NCI-H69 (cell line): Measurements from ENCODE around the gene NID1.
"Not testable (repeated sequence)": the region's sequence is repeated elsewhere in the genome, so short reads cannot be mapped to it uniquely, and the experiment has no call there.

Experiments
- DNase-seq: peaks from one replicate; lab custom pipeline; 2025; lab: John Stamatoyannopoulos, UW

NID1 gene

DNA sequence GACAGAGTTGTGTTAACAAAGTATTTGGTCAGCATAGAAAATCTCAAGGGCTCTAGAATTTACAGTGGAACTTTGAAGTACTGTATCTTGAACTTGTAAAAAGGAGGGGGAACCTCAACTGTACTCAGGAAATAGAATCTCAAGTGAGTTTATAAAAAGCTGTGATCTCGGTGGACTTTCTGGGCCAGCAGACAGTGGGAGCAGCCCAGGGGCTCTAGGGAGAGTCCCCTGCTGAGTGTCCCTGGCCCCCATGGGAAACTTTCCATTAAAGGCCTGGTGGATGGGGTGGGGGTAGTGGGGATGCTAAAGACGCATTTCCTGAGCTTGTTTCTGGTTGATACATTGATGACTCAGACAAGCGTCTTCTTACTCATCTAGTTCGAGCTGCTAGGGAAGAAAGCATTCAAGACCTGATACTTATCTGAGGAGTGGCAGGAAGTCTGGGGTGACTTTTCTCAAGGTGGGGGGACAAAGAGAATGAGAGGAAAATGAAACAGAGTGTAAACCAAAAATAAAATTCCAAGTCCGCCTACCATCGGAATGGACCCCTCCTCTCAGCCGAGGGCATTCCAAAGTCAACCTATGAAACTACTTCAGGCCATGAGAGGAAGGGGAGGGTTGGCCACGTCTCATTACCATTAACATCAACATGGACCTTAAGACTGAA is 65.5 kb downstream of the NID1 start:
- no peak for DNase-seq

DNA sequence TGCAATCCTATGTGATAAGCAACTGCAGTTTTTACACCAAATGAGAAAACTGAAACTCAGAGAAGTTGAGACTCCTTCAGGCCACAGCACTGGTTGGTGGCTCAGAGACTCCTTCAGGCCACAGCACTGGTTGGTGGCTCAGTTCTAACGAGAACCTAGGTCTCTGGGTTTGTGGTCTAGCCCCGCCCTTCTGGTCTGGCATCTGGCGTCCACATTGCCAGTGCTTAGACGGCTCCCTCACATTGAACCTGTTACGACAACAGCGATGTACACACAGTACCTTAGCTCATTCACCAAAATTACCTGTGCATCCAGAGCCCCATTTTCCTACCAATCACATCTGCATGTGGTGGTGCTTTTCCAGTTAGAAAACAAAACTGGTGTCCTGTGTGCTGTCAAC is 66.1 kb downstream of the NID1 start:
- no peak for DNase-seq

DNA sequence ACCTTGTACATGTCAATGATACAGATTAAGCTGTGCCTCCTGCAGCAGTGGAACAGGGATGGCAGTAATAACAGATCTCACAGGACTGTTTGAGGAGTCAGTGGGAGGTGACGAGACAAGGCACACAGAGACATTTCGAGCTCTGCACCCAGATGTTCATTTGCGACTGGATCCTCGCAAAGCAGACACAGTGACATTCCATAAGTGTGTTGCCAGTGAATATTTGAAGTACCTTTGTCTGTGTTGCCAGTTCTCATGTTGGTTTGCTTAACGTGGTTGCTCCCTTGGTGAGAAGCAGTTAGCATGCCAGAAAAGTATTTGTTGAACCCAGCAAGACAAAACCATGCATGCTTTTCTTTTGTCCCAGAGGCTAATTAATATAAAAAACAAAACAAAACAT is 67.0 kb downstream of the NID1 start:
- peak; percentile 66 for DNase-seq

DNA sequence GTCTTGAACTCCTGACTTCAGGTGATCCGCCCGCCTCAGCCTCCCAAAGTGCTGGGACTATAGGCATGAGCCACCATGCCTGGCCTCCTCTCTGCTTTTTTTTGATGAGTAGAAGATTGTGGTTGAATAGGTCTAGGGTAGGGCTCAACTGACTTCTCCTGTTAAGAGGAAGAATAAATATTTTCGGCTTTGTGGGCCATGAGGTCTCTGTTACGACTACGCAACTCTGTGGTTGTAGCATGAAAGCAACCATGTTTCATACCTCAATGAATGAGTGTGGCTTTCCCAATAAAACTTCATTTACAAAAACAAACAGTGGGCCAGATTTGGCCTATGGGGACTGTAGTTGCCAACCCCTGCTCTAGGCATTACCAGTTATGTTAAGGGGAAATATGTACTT is 67.8 kb downstream of the NID1 start:
- DNase-seq, result no peak

DNA sequence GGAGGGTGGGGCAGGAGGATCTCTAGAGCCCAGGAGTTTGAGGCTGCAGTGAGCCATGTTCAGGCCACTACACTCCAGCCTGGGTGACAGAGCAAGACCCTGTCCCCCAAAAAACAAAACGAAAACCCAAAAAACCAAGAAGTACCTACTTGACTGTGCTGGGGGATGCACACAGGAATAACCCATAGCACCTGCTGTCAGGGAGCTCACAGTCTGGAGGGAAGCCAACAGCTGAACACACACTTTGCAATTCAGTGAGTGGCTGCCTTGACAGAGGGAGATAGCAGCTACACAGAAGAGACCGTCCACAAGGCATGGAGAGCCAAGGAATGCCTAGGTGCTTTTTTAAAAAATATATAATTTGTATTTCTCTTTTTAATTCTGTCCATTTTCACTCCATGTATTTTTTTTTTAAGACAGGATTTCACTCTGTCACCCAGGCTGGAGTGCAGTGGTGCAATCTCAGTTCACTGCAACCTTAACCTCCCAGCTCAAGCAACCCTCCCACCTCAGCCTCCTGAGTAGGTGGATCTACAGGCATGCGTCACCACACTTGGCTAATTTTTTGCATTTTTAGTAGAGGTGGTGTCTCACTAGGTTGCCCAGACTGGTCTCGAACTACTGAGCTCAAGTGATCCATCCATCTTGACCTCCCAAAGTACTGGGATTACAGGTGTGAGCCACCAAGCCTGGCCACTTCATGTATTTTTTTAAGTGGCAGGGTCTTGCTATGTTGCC is 68.7 kb downstream of the NID1 start:
- peak; percentile 74 for DNase-seq

DNA sequence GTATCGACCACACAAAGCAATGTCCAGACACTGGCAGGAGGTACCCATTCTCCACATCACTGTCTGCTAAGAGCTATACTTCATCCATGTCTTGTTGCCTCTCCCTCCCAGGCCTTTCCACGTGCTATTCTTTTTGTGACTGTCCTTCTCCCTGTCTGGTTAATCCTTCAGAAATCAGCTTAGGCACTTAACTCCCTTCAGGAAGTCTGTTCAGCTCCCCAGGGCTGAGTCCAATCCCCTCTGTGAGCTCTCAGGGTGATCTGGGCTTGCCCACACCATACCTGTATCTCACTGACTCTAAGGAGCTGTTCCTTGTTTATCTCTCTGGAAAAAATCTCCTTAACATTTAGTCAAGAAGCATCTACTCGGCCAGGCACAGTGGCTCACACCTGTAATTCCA is 69.4 kb downstream of the NID1 start:
- no peak for DNase-seq

DNA sequence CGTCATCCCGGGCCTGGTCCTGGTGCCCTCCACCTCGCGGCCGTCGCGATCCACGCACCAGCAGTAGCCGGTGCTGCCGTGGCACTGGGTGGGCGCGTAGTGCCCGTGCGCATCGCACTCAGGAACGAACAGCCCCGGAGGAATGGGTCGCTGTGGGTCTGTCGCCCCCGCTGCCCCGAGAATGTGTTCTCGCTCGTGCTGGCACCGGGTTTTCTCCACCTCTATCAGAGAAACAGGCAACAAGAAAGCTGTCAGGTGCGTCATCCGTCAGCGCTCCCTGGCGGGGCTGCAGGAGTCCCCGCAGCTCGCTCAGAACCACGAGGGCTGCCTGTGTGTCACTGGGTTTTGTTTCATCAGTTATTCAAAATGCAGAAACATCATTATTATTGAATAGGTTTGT is 71.2 kb downstream of the NID1 start:
- DNase-seq, result no peak

DNA sequence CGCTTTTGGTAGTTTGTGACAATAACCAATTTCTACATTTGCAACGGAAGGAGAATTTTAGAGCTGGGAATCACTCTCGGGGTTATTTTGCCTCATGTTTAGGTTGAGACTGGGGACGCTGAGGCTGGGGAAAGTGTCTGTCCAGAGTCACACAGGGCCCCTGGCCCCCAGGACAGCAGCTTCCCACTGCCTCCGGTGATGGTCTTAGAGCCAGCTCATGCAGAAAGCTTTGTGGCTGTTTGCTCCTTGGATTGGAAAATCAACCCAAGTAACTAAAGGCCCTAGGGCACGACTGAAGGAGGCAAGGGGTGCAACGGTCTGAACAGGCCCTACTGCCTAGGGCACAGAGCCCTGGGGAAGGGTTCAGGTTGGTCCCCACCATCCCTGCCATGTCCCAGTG is 72.0 kb downstream of the NID1 start:
- DNase-seq, result no peak

DNA sequence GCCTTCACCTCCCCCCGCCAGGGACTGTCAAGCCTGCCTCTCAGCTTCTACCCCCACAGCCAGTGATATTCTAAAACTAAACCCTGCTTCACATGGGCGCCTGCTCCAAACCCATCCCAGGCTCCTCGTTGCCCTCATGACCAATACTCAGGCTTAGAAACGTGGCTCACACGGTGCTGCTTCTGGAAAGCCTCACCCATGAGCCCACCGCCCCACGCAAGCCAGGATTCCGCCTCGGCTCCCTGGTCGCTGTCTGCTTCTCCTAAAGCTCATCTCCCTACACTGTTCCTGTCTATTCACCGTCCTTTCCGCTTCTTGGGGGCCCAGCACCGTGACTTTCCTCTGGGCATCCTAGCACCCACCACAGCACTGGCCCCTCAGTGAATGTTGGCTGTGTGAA is 72.5 kb downstream of the NID1 start:
- no peak for DNase-seq

DNA sequence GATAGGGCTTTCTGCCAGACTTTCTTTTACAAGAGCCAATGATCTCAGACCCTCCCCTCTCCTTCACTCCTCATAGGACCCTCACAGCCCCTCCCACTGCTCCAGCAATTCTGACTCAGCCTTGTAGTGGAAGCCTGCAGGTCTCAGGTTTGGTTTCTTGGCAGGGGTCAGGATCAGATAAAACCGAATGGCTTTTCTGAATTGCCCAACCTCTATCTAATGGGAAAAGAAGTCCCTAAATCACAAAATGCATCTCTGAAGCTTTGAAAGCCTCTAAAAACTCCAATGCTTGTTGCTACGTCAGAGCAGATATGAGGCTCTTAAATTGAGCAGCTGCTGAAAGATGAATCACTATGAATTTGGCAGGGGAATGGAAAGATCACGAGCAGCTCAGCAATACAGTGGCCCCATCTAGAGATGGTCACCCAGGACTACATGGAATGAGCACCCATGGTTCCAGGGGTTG is 74.5 kb downstream of the NID1 start:
- DNase-seq, result no peak

DNA sequence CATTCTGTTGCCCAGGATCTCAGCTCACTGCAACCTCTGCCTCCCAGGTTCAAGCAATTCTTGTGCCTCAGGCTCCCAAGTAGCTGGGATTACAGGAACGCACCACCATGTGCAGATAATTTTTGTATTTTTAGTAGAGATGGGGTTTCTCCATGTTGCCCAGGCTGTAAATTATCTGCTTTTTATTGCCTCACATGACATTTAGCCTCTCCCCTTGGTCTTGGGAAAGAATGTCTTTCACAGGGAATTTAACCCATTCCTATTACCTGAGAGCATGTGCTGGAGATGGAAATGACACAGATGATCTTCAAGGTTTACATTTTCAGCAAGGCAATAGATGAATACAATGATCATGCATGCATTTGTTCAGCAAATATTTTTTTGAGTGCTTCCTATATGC is 75.8 kb downstream of the NID1 start:
- no peak for DNase-seq

DNA sequence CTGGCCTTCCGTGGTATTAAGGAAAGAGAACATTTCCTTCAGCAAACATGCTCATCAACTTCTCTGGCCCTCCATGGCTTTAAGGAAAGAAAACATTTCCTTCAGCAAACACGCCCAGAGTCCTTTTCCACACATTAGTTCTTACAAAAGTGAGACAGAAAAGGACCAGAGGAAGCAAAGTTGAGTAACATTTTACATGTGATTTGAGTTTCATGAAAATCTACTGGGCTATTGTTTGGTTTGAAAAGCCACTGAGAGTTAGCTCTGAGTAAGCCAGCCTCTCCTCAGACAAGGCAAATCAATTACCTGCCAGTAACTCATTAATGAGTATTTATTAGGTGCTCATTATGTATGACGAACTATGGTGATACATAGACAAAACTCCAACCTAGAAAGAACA is 78.0 kb downstream of the NID1 start:
- DNase-seq, result no peak

DNA sequence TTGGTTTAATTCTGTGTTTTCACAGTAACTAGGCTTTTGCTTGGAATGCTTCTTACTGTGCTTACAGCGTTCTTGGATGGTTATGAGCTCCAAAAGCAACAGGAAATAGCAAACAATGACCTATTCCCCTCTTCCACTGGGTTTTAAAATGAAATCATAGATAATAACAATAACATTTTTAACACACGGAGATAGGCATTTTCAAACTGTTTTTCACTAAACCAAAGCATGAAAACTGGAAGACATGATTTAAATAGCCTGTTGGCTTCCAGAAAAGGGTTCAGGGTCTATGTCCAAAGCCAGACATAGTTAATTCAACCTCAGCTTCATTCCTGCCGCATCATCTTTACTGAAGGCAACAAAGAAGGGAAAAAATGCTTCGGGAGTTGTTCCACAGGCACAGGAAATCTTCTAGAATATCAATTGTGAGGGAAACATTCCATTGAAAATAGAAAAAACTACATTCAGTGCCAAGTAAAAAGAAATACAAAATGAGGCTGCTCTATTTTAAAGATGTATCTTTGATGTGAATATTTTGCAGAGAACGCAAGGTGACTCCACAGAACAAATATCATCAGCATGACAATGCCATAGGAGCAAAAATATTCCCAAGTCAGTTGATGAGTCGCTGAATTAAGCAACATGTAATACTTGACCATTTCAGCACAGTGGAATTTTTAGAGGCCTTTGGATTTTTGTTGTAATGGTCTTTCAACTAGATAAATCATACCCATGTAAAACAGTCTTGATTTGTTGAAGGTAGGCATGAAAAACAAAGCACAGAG is 80.7 kb downstream of the NID1 start:
- no peak for DNase-seq

DNA sequence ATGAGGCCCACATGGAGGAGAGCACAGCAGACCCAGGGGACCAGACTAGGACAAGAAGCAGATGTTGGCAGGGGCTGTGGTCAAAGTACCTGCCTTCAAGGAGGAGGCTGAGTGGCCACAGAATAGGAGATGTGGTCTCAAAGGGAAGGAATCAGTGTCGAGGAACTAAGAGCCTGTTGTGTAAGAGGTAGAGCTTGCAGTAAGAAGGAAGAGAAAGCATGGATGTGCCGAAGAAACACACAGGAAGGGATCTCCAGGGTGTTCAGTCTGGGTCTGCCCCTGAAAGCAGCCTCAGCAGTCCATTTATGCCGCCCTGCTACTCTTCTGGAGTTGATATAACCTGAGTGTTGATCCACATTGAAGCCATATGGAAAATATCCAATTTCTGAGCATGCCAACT is 83.9 kb downstream of the NID1 start:
- DNase-seq, result no peak

DNA sequence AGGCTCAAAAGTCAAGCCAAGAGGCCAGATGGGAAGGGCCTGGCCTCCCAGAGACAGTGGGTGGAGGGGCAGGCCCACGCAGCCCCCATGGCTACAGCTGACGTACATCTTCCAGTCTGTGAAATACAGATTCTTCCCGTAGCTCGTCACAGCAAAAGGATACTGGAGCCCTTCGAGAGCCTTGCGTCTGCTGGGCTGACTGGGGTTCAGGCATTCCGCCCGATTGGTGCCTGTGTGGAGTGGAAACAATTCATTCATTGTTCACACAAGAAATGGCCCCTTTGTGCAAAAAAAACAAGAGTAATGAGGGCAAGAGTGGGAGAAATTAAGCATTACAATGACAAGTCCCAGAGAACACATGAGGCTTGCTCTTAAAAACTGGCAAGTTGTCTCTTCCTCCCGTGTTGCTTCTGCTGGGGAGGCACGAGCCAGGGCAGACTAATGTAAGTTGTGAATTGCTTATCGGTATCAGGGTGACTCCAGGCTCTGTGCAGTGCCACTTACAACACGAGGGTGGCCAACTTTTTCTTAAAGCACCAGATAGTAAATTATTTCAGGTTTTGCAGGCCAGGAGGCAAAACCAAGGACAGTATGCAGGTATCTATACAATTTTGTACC is 85.1 kb downstream of the NID1 start:
- no peak for DNase-seq

DNA sequence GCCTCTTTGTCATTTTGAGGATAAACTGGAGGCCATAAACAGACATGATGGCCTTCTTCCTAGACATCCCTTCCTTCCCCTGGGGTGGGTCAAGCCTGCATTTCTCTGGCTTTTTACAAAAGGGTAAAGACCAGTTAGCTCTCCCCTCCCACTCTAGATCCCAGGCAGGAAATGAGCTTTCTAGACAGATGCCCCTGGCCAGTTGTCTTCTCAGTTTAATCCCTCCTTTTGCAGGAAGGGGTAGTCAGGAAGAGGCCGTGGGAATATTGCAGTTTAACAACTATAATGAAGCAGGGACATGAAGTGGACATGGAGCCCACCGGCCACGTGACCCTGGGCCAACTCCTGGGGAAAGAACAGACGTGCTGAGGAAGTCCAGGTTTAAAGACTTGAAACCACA is 85.7 kb downstream of the NID1 start:
- no peak for DNase-seq

DNA sequence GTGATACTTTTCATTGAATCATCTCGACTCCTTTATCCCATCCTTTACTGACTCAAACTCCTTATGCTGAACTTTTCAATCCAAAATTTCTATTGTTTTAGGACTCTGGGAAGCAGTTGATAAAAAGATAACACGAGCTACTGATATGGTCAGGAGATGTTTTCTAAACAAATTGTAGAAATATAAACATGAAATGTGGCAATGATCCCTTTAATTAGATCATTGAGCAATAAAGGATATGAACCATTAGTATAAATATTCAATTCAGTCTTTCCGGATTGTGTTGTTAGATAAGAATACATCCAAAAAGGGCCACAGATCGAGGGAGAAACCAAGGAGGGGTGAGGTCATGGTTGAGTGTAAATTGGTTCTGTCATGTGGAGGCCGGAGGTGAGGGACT is 88.4 kb downstream of the NID1 start:
- DNase-seq, result no peak

DNA sequence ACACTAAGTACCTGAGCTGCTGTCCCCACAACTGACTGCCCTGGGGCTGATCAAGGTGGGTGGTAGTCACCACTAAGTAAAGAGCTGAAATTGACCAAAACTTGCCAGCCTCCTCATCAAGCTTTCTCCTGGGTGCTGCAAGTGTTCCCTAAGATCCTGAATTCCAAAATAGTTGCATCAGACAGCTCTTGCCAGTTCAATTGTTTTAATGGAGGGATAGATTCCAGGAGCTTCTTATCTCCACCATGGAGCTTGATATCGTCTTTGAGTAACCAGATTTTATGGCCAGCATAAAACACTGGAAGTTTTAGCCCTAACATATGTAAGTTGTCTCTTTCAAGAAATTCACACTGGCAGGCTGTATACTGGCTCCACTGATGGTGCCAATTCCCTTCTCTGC is 90.3 kb downstream of the NID1 start:
- no peak for DNase-seq

DNA sequence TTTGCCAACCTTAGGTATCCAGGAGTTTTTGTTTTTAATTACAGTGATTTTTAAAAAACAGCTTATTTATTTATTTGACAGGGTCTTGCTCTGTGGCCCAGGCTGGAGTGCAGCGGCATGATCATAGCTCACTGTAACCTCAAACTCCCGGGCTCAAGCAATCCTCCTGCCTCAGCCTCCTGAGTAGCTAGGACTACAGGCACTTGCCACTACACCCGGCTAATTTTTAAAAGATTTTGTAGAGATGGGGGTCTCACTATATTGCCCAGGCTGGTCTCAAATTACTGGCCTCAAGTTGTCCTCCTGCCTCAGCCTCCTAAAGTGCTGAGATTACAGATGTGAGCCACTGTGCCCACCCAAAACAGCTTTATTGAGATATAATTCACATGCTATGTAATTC is 92.2 kb downstream of the NID1 start:
- DNase-seq, result not testable (repeated sequence)

DNA sequence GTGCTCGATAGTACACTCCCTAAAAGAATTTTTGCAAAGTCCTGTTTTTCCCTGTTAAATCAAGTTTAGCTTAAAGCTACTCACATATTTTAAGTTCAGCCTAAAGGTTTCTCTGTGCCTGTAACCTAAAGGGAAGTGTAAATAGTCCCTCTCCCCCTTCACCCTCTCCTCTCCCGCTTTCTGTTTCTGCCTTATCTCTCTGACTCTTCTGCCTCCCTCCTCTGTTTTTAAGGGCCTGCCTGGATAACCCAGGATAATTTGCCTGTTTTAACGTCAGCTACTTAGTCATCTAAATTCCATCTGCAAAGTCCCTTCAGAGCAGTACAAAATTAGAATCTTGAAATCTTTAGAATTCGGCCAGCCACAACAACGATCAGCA is 92.6 kb downstream of the NID1 start:
- DNase-seq, result no peak

DNA sequence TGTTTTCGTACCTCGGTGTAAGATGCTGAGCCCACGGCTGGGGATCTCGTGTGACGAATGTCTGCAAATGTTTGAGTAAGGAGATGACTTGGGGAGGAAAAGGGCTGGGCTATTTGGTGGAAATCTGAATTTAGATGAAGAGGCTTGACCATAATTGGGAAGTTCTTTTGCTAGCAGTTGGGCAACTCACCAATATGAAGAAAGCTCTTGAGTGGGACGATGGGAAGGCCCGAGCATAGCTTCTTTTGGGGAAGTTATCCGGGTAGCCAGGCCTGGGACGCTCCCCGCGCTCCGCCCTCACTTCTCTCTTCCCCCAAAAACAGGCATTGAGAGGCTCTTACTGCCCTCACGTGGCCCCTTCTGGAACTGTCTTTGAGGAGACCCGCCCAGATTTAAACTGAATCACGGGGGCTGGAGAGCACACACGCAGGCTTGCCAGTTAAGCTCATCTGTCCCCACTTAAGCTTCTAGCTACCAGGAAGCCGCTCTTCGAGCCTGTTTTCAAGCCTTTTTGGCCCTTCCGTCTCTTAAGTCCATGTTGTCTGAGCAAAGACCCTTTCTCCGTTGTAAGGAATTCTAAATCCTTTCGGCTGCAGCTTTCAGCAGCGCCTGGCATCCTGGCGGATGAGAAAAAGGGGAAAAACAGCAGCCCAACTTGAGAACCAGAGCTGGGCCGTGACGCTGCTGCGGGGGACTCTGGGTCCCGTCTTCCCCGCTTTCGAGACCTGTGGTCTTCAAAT is 93.1 kb downstream of the NID1 start:
- DNase-seq, result peak; percentile 95

DNA sequence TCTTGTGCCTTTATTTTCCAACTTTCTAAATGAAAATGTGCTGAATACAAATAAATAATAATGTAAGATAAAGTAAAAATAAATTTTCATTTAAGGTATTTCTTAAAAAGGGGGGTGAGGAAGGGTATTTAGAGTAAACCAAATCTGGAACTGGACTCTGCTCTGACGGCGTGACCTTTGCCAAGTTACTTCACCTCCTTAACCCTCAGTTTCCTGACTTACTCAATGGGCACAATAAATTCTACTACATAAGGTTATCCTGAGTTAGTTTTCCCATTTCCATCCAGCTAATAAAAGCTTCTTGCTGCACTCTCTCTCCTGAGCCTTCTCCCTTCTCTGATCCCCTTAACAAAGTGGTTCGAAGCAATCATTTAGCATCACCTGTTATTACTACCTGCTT is 93.9 kb downstream of the NID1 start:
- DNase-seq, result no peak
